ENCODE measurements around the gene RAP1A.
"Not testable (repeated sequence)": the region's sequence is repeated elsewhere in the genome, so short reads cannot be mapped to it uniquely, and the experiment has no call there.

The RAP1A gene

GRCh38 chr1:111734426-111734825 is 114.8 kb downstream of the RAP1A start:
- FAIRE-seq (no peak), DNase-seq (ENCODE audit: insufficient read length, low spot score) (no peak)

- no peak for DNase-seq (ENCODE audit: insufficient read length, low spot score)
- FAIRE-seq = no peak
Measured at GRCh38 chr1:111734856-111735255, 115.3 kb downstream of the RAP1A start.

GRCh38 chr1:111735321-111735720 is 115.7 kb downstream of the RAP1A start:
- FAIRE-seq (no peak), DNase-seq (ENCODE audit: insufficient read length, low spot score) (no peak)

GRCh38 chr1:111735858-111736544 is 116.4 kb downstream of the RAP1A start:
- DNase-seq (ENCODE audit: insufficient read length, low spot score) = no peak
- FAIRE-seq = no peak

- no peak for DNase-seq (ENCODE audit: insufficient read length, low spot score)
- no peak for FAIRE-seq
Measured at GRCh38 chr1:111736548-111737215, 117.1 kb downstream of the RAP1A start.

GRCh38 chr1:111737216-111738132 is 117.9 kb downstream of the RAP1A start:
- no peak for FAIRE-seq
- no peak for DNase-seq (ENCODE audit: insufficient read length, low spot score)

- FAIRE-seq = no peak
Measured at GRCh38 chr1:111738133-111738435, 118.5 kb downstream of the RAP1A start.

GRCh38 chr1:111738436-111739193 is 119.0 kb downstream of the RAP1A start:
- DNase-seq (ENCODE audit: insufficient read length, low spot score) = no peak
- FAIRE-seq = no peak

More at GRCh38 chr1:111738133-111738435, 118.5 kb downstream of the RAP1A start:
- no peak for DNase-seq (ENCODE audit: insufficient read length, low spot score)

- FAIRE-seq (no peak), DNase-seq (ENCODE audit: insufficient read length, low spot score) (peak; percentile 79)
Measured at GRCh38 chr1:111739194-111739924, 119.8 kb downstream of the RAP1A start, which contains the start of gene INKA2. Gene INKA2 (minus strand): TSS chr1:111739395. CDS start chr1:111739242, 153 bp downstream.

GRCh38 chr1:111739925-111740765 is 120.6 kb downstream of the RAP1A start:
- DNase-seq (ENCODE audit: insufficient read length, low spot score) (no peak), FAIRE-seq (no peak)

GRCh38 chr1:111742292-111742691 is 122.7 kb downstream of the RAP1A start:
- DNase-seq (ENCODE audit: insufficient read length, low spot score); FAIRE-seq: not testable (repeated sequence)

- FAIRE-seq = no peak
- DNase-seq (ENCODE audit: insufficient read length, low spot score) = no peak
Measured at GRCh38 chr1:111742938-111743549, 123.5 kb downstream of the RAP1A start.

- DNase-seq (ENCODE audit: insufficient read length, low spot score) (no peak), FAIRE-seq (no peak)
Measured at GRCh38 chr1:111743679-111744101, 124.1 kb downstream of the RAP1A start.

GRCh38 chr1:111745675-111746613 is 126.4 kb downstream of the RAP1A start:
- FAIRE-seq = no peak
- no peak for DNase-seq (ENCODE audit: insufficient read length, low spot score)

GRCh38 chr1:111746614-111746999 is 127.0 kb downstream of the RAP1A start:
- DNase-seq (ENCODE audit: insufficient read length, low spot score) (no peak), FAIRE-seq (no peak)

- no peak for FAIRE-seq
Measured at GRCh38 chr1:111747282-111747734, 127.7 kb downstream of the RAP1A start.

GRCh38 chr1:111747947-111748346 is 128.4 kb downstream of the RAP1A start:
- no peak for DNase-seq (ENCODE audit: insufficient read length, low spot score)
- no peak for FAIRE-seq

More at GRCh38 chr1:111747282-111747734, 127.7 kb downstream of the RAP1A start:
- no peak for DNase-seq (ENCODE audit: insufficient read length, low spot score)
